Erythroblast (primary cell): Measurements from ENCODE around the gene FMC1.

ENCODE experiments used
- DNase-seq, 2 experiments: peaks; one replicate each; lab custom pipeline; 2025; lab: John Stamatoyannopoulos, UW
- GATA1 ChIP-seq: IDR thresholded peaks from 2 replicates; pipeline ENCODE4 v1.6.1; 2011; ENCODE audit warnings: low read depth, mild to moderate bottlenecking, control low read depth, low read length, moderate library complexity
- POLR2A ChIP-seq: IDR thresholded peaks from 2 replicates; pipeline ENCODE4 v1.6.1; 2011; ENCODE audit warnings: mild to moderate bottlenecking, low read length

The FMC1 gene

GRCh38 chr7:139382439-139382838, 41.3 kb downstream of the FMC1 start:
- TF ChIP-seq POLR2A (no peak), GATA1 (no peak)

GRCh38 chr7:139384611-139385010, 43.5 kb downstream of the FMC1 start:
- no peak for DNase-seq
- TF ChIP-seq POLR2A (no peak), GATA1 (no peak)

More at GRCh38 chr7:139382439-139382838, 41.3 kb downstream of the FMC1 start:
- DNase-seq: no peak

GRCh38 chr7:139387594-139387993, 46.5 kb downstream of the FMC1 start:
- no peak for TF ChIP-seq POLR2A
- TF ChIP-seq GATA1: no peak
- no peak for DNase-seq

DNA sequence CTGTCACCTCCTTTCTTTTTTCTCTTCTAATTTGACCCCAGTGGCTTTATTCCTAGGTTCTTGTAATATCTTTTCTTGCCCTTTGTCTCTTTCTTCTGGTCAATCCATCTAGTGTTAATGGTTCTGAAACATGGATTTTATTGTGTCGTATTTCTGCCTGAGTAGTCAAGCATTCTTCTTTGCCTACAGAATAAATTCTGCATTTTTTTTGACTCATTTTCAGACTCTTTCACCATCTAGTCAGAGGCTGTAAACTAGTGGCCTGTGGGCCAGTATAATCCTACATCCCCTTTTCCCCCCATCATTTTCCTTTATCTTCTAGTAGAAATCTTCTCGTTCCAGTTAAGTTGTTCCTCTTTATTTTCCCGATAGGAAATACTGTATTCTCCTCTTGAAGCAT, 48.0 kb downstream of the FMC1 start:
- TF ChIP-seq GATA1: no peak
- no peak for TF ChIP-seq POLR2A
- DNase-seq: no peak

DNA sequence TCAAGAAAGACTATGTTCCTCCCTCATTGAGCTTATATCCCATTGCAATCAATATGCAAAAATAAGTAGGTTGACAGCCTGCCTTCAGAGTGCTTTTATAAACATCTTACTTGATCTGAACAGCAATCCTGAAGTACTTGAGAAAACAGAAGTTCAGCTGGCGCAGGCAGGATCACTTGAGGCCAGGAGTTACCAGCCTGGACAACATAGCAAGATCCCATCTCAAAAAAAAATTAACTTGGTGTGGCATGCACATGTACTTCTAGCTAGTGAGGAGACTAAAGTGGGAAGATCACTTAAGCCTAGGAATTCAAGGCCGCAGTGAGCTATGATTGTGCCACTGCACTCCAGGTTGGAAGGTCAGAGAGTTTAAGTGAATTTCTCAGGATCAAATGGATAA, 48.6 kb downstream of the FMC1 start:
- TF ChIP-seq GATA1 (no peak), POLR2A (no peak)
- no peak for DNase-seq

DNA sequence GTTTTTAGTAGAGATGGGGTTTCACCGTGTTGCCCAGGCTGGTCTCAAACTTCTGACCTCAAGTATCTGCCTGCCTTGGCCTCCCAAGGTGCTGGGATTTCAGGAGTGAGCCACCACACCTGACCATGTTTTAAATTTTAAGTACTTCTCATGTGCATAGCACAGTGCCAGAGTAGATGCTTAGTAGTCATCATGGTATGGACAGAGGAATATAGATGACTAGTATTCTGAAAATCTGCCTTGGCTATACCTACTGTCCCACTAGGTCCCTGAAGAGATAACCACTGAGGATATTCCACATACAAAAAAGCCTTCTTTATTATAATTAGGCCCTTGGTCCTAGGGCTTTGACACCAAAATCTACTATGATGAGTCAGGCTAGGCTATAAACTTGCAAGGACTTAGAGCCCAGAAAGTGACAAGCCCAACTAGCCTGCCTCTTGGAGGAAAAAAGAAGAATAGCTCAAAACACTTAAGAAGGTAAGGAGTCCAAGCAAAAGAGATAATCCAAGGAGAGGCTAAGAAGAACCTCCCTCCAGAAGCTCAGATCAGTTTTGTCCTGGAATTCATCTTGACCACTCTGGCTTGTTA, 52.6 kb downstream of the FMC1 start:
- TF ChIP-seq POLR2A (no peak), GATA1 (no peak)
- DNase-seq: no peak

DNA sequence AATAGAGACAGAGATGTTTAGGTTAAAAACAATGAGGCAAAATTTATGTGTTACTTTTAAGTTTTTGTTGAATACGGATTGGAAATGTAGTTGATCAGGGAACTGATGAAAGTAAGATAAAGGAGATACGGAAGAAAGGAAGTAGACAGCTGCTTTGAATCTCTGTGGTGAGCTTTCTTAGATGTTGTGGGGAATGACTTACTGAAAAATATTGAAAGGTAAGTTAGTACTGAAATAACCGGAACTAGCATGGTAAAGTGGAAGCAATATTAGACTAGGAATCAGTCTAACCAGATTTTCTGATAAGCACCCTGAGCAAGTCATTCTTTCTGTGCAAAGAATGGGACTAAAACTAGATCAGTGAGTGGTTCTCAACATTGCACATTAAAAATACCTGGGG, 53.4 kb downstream of the FMC1 start:
- TF ChIP-seq GATA1 (no peak), POLR2A (no peak)
- no peak for DNase-seq
